OCI-LY7 (cell line): ENCODE results near the gene FAM210B. TPM values are rescaled to one million over a fixed set of nuclear protein-coding genes. Genes with fewer than 3 reads are reported as not detected.
"Not testable (repeated sequence)": the region's sequence is repeated elsewhere in the genome, so short reads cannot be mapped to it uniquely, and the experiment has no call there.

Experiments used
- BruUV-seq: library from RNA; stranded (reverse); fragments of 400-500 nt; replicated peaks from 2 replicates; lab custom pipeline; 2021; lab: Mats Ljungman, UMichigan
- CTCF ChIA-PET: fragments of 300-600 bp; sonication (Branson Sonifier 250); formaldehyde crosslinking; loops from one replicate; lab custom pipeline; 2022; ENCODE audit warnings: antibody characterized with exemption; ENCODE audit not compliant: unreplicated experiment; lab: Charles Lee
- POLR2A ChIA-PET: fragments of 300-600 bp; sonication (Branson Sonifier 250); formaldehyde crosslinking; loops from one replicate; lab custom pipeline; 2022; ENCODE audit warnings: antibody characterized with exemption; lab: Charles Lee
- DNase-seq: peaks from one replicate; pipeline ENCODE4 v3.0.0-alpha.2; 2015; ENCODE audit warnings: low spot score
- H2AFZ ChIP-seq: fragments of 200-600 bp; sonication (generic), shearing (Covaris generic); 2 replicates; pipeline ENCODE4 v1.6.1; 2014; ENCODE audit warnings: mild to moderate bottlenecking, antibody characterized with exemption, low read length, moderate library complexity
- H3K27ac ChIP-seq: fragments of 200-600 bp; sonication (generic); 2 replicates; pipeline ENCODE4 v1.5.1; 2014; ENCODE audit warnings: mixed run types, low read depth, mild to moderate bottlenecking, moderate library complexity, low read length, inconsistent platforms; ENCODE audit not compliant: poor library complexity, severe bottlenecking
- H3K36me3 ChIP-seq: fragments of 200-600 bp; sonication (generic); 2 replicates; pipeline ENCODE4 v1.6.1; 2014; ENCODE audit warnings: mild to moderate bottlenecking, antibody characterized with exemption, low read length, moderate library complexity, mixed read lengths; ENCODE audit not compliant: insufficient read depth
- H3K4me1 ChIP-seq: fragments of 200-600 bp; sonication (generic); 2 replicates; pipeline ENCODE4 v1.5.1; 2014; ENCODE audit warnings: mild to moderate bottlenecking, low read length; ENCODE audit not compliant: insufficient read depth, poor library complexity, severe bottlenecking
- H3K4me2 ChIP-seq: fragments of 200-600 bp; sonication (generic); 2 replicates; pipeline ENCODE4 v1.6.1; 2014; ENCODE audit warnings: mild to moderate bottlenecking, low read length
- H3K4me3 ChIP-seq: fragments of 200-600 bp; sonication (generic); 2 replicates; pipeline ENCODE4 v1.5.1; 2014; ENCODE audit warnings: mild to moderate bottlenecking, low read depth, low read length; ENCODE audit not compliant: poor library complexity, severe bottlenecking
- H3K79me2 ChIP-seq: fragments of 200-600 bp; sonication (generic); 2 replicates; pipeline ENCODE4 v1.6.1; 2016; ENCODE audit warnings: low read depth, mild to moderate bottlenecking, low read length, moderate library complexity, mixed read lengths; ENCODE audit not compliant: insufficient read depth
- H3K9me2 ChIP-seq: fragments of 200-600 bp; sonication (generic); 2 replicates; pipeline ENCODE4 v1.6.1; 2016; ENCODE audit warnings: mild to moderate bottlenecking, low read length, mixed read lengths; ENCODE audit not compliant: insufficient read depth
- H3K9me3 ChIP-seq: fragments of 200-600 bp; sonication (generic); 2 replicates; pipeline ENCODE4 v1.6.1; 2014; ENCODE audit warnings: mild to moderate bottlenecking, mixed run types, low read length, mixed read lengths
- H4K20me1 ChIP-seq: fragments of 200-600 bp; sonication (generic); 2 replicates; pipeline ENCODE4 v1.6.1; 2014; ENCODE audit warnings: mild to moderate bottlenecking, antibody characterized with exemption, low read length, moderate library complexity, mixed read lengths; ENCODE audit not compliant: insufficient read depth
- CTCF ChIP-seq: fragments of 200-600 bp; sonication (generic); conservative IDR thresholded peaks from 2 replicates; pipeline ENCODE4 v1.5.1; 2014; ENCODE audit warnings: mild to moderate bottlenecking, antibody characterized with exemption, low read length, moderate library complexity, mixed read lengths
- EZH2phosphoT487 ChIP-seq: fragments of 200-600 bp; sonication (generic); IDR thresholded peaks from 2 replicates; pipeline ENCODE4 v1.6.1; 2018; ENCODE audit warnings: low read depth, borderline replicate concordance, mild to moderate bottlenecking, mixed run types, antibody characterized with exemption, low read length, moderate library complexity, mixed read lengths
- intact Hi-C: fragments of 100-400 bp; cut with micrococcal nuclease; formaldehyde crosslinking; loops from one replicate; pipeline ENCODE4 v1.10.0; 2022; ENCODE audit not compliant: unreplicated experiment
- total RNA-seq, 2 experiments: library from RNA; depleted of rRNA in 1 of 2; stranded (reverse); fragments of >200 nt in 1 of 2; shearing (Covaris generic) in 1 of 2; gene quantifications; 2 replicates each; pipeline ENCODE4 v1.2.3, GENCODE V29; 2014 to 2022

FAM210B gene
- total RNA-seq, 2 experiments from 2014 or later = 0.19 to 1.3 TPM

DNA sequence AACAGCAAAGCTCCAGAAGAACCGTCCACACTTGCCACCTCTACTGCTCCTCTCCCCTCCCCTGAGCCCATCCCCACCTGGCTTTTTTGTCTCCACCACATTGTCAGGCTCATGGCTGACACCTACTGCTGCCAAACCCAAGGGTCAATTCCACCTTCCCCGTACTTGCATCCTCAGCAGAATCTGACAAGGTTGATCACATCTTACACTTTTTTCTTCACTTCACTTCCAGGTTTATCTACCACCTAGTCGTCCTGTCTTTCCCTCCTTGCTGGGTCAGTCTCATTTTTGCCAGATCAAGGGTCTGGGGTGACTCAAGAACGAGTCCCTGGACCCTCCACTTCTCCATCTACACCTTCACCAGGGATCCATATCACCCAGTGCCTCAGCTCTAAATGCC lies 30.1 kb downstream of the FAM210B start:
- no peak overlapping the region for H3K27ac ChIP-seq
- no peak overlapping the region for H2AFZ ChIP-seq
- no peak overlapping the region for H3K4me2 ChIP-seq
- TF ChIP-seq EZH2phosphoT487 (no peak), CTCF (no peak)
- H3K4me1 ChIP-seq = peaks cover 23% of the 10 kb centered on the region
- peaks cover 83% of the 10 kb centered on the region for H3K79me2 ChIP-seq
- intact Hi-C loops = no loop called here
- no peaks in the 10 kb centered on the region for H3K9me2 ChIP-seq
- no peak overlapping the region for H3K4me3 ChIP-seq
- peaks cover 81% of the 10 kb centered on the region for H3K36me3 ChIP-seq
- no peak for DNase-seq
- H3K9me3 ChIP-seq = no peaks in the 10 kb centered on the region
- H4K20me1 ChIP-seq = peaks cover 12% of the 10 kb centered on the region
- POLR2A ChIA-PET = interaction anchor here (0.5 kb wide), 1 partner anchor 24 kb away, joined by 4 read pairs; no protein-coding TSS in a partner anchor
- no TSS peak for BruUV-seq
- CTCF ChIA-PET = no interaction called here

DNA sequence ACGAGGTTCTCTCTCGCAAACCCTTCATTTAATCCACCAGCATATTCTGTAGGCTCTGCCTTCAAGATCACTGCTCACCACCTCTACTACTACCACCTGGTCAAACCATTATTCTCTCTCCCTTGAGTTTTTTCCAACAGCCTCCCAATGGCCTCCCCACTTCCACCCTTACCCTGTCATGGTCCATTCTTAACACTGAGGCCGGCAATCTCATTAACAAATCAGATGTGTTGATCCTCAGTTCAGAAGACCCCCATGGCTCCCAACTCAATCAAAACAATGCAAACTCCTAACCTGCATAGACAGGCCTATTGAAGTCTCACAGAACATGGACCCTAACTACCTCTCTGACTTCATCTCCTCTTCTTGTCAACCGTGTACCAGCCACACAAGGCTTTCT lies 31.0 kb downstream of the FAM210B start:
- ChIA-PET POLR2A (no interaction called here), CTCF (no interaction called here)
- peaks cover 10% of the 10 kb centered on the region; the same call in 1 of the 2 replicates for H4K20me1 ChIP-seq
- no peaks in the 10 kb centered on the region for H3K9me2 ChIP-seq
- peaks cover 83% of the 10 kb centered on the region for H3K79me2 ChIP-seq
- no peak overlapping the region for H2AFZ ChIP-seq
- BruUV-seq = no TSS peak
- peak overlapping the region; percentile 69; the same call in 1 of the 2 replicates for H3K4me2 ChIP-seq
- intact Hi-C loops = no loop called here
- peaks cover 21% of the 10 kb centered on the region for H3K4me1 ChIP-seq
- peaks cover 76% of the 10 kb centered on the region for H3K36me3 ChIP-seq
- H3K27ac ChIP-seq = no peak overlapping the region
- TF ChIP-seq CTCF (no peak), EZH2phosphoT487 (no peak)
- no peak for DNase-seq
- H3K9me3 ChIP-seq = no peaks in the 10 kb centered on the region
- H3K4me3 ChIP-seq = no peak overlapping the region

GRCh38 chr20:56390396-56390795 lies 31.6 kb downstream of the FAM210B start:
- Histone ChIP-seq H3K4me3 (peak overlapping the region; percentile 76), H3K4me1 (peaks cover 21% of the 10 kb centered on the region), H3K27ac (peak overlapping the region; percentile 85), H3K36me3 (peaks cover 76% of the 10 kb centered on the region), H3K4me2 (peak overlapping the region; percentile 69), H3K79me2 (peaks cover 84% of the 10 kb centered on the region)
- DNase-seq, H3K9me2 ChIP-seq, H4K20me1 ChIP-seq, H3K9me3 ChIP-seq, CTCF ChIA-PET, H2AFZ ChIP-seq, BruUV-seq, intact Hi-C loops: not testable (repeated sequence)
- POLR2A ChIA-PET = interaction anchor here (0.7 kb wide), 2 partner anchors 9 to 108 kb away, joined by 3 read pairs; no protein-coding TSS in a partner anchor
